ENCODE results near the gene RGS17. TPM values are rescaled to one million over a fixed set of nuclear protein-coding genes. Genes with fewer than 3 reads are reported as not detected.
"Not testable (repeated sequence)": the region's sequence is repeated elsewhere in the genome, so short reads cannot be mapped to it uniquely, and the experiment has no call there.

Gene RGS17, protein sequence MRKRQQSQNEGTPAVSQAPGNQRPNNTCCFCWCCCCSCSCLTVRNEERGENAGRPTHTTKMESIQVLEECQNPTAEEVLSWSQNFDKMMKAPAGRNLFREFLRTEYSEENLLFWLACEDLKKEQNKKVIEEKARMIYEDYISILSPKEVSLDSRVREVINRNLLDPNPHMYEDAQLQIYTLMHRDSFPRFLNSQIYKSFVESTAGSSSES
- total RNA-seq = under 1 TPM; 0.28 to 0.62 TPM
- long read RNA-seq, donor 1 = 0 reads
- long read RNA-seq, donor 2 = 0 reads

DNA sequence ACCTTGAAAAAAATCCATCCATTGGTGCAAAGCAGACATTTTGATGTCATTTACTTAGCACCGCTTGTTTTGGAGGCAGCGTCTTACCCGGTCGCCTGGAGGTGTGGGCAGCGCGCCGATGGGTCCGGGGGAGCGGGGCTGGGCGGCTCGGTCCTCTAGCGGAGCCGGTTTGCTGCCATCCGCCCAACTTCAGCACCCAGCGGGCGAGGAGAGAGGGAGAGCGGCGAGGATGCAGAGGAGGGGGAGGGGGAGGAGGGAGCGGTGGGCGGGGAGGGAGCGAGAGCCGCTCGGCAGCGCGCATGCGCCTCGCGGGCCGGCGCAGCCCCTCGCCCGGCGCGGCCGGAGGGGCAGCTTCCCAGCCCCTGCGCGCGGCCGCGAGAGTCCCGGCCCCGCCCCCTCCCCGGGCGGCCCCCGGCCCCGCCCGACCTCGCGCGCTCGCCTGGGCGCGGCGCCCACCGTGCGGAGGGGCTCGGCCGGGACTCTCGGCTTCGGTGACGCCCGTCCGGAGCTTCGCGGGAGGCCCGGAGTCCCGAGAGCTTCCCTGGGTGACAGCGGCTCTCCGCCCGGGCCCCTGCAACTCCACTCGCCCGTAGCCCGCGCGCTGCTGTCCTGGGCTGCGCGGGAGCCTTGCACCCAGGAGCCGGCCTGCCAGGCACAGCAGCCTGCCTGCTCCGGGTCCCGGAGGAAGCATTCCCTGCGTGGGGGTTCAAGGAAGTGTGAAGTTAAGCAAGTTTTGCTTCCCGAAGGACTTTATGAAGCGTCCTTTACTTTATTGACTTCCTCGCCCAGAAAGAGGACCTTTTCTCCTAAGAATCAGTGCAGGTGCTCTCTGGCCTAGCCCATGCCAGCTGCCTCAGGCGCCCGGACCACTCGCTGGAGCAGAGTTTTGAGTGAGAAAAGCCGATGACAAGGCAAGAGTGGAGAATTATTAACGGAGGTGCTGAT is at the start of gene RGS17:
RGS17 (minus strand) TSS at position 246 of the 945 bp plus-strand sequence. CDS start 87,264 bp downstream, outside the sequence.
- intact Hi-C loops (cut with DNase I) = no loop called here
- no peak for DNase-seq (ENCODE audit: low spot score)

DNA sequence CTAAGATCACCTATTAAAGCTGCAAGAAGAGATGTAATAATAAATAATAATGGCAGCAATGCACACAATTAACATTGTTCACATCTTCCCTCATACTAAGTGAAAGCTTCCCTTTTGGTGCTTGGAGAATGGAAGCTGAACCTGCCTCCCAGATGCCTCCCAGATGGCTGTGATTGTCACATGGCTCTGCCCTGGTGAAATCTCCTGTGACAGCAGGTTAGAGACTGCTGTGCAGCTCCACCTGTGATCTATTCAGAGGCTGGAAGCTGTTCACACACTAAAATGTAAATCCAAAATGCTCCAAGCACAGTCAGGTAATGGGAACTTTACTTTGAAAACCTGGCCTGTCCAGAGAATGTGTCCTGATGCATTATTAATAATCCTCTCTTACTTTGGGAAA is 41.7 kb upstream of the RGS17 start:
- DNase-seq (ENCODE audit: low spot score) = no peak
- intact Hi-C loops (cut with DNase I) = no loop called here

DNA sequence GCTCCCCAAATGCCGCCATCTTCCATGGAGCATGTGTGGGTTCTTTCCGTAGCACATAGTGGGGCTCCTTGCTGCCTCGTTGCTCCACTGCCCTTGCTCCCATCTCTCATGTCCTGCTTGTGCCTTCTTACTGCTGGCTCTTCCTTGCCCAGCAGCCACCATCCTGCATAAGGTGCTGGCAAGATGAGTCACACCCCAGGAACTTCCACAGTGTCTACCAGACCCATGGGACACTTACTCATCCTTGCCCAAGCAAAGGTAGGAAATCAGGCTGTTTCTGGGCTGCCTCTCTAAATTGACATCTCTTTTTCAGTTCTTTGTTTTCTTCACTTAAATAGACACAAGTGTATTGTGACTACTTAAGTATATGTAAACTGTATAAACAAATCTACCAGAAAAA is 39.4 kb upstream of the RGS17 start:
- intact Hi-C loops (cut with DNase I) = no loop called here

DNA sequence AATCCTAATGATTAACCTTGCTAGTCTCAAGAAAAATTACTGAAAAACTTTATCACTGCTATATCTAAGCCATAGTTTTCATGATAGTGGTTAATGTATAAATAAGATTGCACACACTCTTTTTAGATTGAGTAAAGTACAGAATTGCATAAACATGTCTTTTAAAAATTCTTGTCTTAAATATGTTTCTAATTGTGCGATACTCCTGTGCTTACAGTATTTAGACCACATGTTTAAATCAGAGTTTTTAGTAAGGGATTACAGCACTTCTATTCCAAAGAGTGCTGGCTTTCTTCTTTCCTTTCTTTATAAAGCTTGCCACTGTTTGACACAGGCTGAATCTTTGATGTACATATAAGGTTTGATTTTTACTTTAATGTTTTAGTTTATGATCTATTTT is 36.8 kb upstream of the RGS17 start:
- DNase-seq (ENCODE audit: low spot score) = no peak
- intact Hi-C loops (cut with DNase I) = no loop called here

More for the DNA sequence above, 39.4 kb upstream of the RGS17 start:
- no peak for DNase-seq (ENCODE audit: low spot score)

DNA sequence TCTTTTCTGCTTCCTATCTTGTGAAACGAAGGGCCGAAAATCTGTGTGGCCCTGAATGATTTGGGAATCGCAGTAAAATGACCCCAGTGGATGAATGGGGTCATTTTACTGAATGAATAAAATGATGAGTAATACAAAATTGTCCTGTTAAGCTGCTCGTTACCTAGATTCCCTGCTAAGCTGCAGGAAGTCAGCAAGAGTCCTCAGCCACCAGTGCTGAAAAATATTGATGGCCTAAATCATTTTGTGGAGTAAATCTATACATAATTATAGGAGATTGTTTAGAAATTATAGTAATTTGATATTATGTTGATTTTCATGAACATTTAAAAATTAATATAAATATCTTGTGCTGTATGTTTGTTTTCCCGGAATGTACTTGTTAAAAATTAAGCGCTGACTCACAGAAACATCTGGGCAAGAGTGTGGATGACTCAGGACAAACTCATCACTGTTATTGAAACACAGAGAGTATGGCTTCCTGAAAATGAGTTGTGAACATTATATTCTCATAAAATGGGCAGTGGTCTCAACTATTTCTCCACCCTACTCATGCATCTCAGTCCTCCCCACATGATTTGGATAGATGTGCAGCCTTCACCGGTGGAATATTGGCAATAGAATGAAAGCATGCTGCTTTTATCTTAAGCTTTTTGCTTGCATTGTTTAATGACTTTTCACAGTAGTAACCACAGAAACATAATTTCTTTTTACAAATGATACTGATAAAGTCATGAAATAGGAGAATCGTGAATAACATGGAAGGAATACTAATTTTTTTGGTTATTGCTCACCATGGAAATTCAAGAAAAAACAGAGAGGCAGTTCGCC is 36.2 kb upstream of the RGS17 start:
- intact Hi-C loops (cut with DNase I) = no loop called here
- no peak for DNase-seq (ENCODE audit: low spot score)

GRCh38 chr6:153162646-153163045 is 31.6 kb upstream of the RGS17 start:
- intact Hi-C loops (cut with DNase I) = no loop called here

GRCh38 chr6:153162172-153162571 is 31.1 kb upstream of the RGS17 start:
- no peak for DNase-seq (ENCODE audit: low spot score)
- intact Hi-C loops (cut with DNase I) = no loop called here

More at GRCh38 chr6:153162646-153163045, 31.6 kb upstream of the RGS17 start:
- no peak for DNase-seq (ENCODE audit: low spot score)

DNA sequence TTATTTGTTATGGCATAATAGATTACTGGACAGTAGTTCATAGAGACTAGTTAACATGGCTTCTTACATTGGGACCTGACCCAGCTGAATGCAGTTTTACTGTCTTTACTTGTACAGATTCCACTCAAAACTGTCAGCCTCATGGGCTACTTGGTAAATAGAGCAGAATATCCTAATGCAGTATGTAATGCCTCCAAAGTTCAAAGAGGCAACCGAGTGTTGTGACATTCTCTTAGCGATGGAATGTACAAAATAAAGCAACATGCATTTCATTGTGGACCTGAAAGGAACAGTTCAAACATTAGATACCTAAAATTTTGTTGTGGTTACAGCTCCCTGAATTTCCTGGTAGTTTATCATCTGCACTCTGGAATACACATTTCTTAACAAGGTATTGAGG is 29.1 kb upstream of the RGS17 start:
- intact Hi-C loops (cut with DNase I) = no loop called here
- no peak for DNase-seq (ENCODE audit: low spot score)

- DNase-seq (ENCODE audit: low spot score) = no peak
- intact Hi-C loops (cut with DNase I) = no loop called here
These were observed 19.8 kb upstream of the RGS17 start for GRCh38 chr6:153150752-153151440.

DNA sequence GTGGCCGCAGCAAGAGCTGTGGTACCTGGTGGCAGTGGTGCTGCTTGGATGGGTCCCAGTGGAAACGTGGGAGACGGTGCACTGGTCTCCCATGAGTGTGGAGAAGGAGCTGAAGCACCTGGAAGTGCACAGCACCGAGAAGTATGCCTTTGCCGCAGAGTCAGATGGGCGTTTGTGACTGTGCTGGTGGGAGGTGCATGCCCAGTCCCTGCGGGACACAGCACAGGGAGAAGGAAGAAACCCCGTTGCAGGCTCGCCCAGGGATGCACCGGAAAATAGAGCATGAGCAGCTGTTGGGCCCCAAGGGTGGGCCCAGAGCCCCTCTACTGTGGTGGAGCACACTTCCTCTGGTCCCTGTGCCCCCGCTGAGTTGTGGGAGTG is 19.3 kb upstream of the RGS17 start:
- intact Hi-C loops (cut with DNase I) = no loop called here
- DNase-seq (ENCODE audit: low spot score) = no peak

DNA sequence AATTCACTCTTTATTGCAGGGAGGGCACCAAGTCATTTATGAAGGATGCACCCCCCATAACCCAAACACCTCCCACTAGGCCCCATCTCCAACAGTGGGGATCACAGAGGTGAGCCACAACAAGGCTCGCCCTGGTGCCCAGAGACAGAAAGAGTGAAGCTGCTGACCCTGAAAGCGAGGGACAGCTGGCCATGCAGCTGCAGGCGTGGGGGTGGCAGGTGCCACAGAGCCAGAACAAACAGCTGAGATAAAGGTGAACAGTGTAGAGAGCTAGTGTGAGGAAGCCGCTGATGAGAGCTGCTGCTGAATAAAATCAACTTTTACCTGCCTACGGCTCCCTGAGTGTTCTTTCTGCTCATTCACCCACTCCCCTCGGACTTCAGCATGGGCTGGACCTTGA is 18.8 kb upstream of the RGS17 start:
- intact Hi-C loops (cut with DNase I) = no loop called here

DNA sequence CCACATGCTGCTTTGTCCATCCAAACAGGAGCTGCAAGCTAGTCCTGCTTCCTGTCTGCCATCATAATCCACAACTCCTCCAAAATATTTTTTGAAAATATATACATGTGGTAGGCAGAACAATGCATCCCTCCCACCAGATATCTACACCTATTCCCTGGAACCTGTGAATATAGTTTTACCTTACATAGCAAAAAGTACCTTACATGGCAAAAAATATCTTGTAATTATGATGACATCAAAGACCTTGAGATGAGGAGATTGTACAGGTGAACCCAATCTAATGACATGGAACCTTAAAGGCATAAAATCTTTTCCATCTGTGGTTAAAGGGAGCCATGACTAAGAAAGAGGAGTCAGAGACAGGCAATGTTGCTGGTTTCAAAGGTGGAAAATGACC is 15.3 kb upstream of the RGS17 start:
- DNase-seq (ENCODE audit: low spot score) = no peak
- intact Hi-C loops (cut with DNase I) = no loop called here

More for the DNA sequence above, 18.8 kb upstream of the RGS17 start:
- DNase-seq (ENCODE audit: low spot score) = no peak

- intact Hi-C loops (cut with DNase I) = no loop called here
- DNase-seq (ENCODE audit: low spot score) = no peak
These were observed 14.5 kb upstream of the RGS17 start for GRCh38 chr6:153145591-153145990.

DNA sequence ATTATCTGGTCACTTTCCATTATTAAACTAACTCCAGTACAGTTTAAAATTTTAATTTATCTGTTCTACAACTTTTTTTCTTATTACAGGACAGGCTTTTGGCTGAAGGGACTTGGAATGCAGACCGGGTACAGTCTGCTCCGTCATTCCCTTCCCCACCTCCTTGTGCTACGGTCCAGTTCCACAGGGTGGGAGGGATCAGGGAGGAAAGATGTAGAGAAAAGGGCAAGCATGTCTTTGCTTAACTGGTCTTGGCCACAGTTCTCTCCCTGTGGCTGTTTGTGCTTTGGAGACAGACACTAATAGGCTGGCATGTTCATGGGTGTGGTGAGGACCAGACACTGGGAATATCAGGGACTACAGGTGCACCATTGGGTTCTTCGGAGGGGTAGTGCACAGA is 12.1 kb upstream of the RGS17 start:
- intact Hi-C loops (cut with DNase I) = no loop called here
- no peak for DNase-seq (ENCODE audit: low spot score)

DNA sequence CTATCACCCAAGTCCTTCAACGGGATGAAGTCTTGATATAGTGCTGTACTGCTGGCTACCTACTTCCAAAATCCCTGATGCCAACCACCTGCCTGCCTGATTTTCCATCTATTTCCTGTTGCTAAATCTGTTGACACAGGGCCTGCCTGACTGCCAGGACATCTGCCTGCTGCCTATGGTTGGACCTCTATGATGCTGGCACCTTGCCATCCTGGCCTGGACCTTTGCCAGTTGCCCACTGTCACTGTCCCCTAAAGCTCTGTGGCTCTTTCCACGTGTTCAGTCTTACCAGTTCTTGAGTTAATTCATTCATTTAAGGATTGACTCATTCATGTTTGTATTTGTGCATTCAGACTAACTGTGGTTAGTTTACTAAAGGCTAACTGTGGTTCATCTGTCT is 9.2 kb upstream of the RGS17 start:
- intact Hi-C loops (cut with DNase I) = no loop called here

DNA sequence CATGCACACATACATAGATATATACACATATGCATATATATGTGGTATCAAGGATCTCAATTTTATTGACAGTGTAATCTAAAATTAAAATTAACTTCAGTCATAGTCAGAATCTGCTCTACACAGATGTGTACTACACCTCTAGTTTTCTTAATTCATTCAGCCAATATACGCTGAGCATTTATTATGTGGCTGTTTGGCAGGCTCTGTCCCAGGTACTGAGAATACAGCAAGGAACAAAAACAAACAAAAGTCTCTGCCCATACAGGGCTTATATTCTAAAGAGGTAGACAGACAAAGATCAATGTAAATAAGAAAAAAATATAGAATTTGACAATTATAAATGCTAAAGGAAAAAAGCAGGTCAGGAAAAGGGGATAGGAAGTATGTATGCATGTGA is 7.8 kb upstream of the RGS17 start:
- no peak for DNase-seq (ENCODE audit: low spot score)
- intact Hi-C loops (cut with DNase I) = loop anchor here in 1 of 2 donors (5.0 kb wide), 1 partner anchor 678 kb away; no protein-coding TSS in a partner anchor

More for the DNA sequence above, 9.2 kb upstream of the RGS17 start:
- peak; percentile 51 for DNase-seq (ENCODE audit: low spot score)

DNA sequence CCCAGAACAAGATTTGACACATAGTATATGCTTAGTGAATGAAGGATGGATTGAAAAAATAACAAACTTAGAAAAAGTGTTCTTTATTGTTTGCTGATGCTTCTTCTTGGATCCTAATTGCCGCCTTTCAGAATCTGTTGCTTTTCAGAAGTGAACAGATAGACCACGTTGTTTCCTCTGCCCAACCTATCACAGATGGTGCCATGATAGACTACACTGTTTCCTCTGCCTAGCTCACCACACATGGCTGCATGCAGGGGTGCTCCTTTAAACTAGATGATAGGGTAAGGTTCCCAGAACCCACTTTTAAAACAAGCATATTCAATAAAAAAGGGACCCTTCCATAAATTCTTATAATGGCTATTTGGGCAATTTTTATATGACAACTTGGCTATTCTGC is 4.6 kb upstream of the RGS17 start:
- intact Hi-C loops (cut with DNase I) = loop anchor here in 1 of 2 donors (5.0 kb wide), 1 partner anchor 682 kb away; no protein-coding TSS in a partner anchor
- no peak for DNase-seq (ENCODE audit: low spot score)

DNA sequence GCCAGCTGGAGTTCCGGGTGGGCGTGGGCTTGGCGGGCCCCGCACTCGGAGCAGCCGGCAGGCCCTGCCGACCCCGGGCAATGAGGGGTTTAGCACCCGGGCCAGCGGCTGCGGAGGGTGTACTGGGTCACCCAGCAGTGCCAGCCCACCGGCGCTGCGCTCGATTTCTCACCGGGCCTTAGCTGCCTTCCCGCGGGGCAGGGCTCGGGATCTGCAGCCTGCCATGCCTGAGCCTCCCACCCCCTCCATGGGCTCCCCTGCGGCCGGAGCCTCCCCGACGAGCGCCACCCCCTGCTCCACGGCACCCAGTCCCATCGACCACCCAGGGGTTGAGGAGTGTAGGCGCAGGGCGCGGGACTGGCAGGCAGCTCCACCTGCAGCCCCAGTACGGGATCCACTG is 2.6 kb upstream of the RGS17 start:
- intact Hi-C loops (cut with DNase I) = not testable (repeated sequence)

GRCh38 chr6:153130515-153131036 is 506 bp downstream of the RGS17 start:
- peak; percentile 72 for DNase-seq (ENCODE audit: low spot score)
- intact Hi-C loops (cut with DNase I) = no loop called here

More for the DNA sequence above, 2.6 kb upstream of the RGS17 start:
- not testable (repeated sequence) for DNase-seq (ENCODE audit: low spot score)

Data from posterior vena cava (tissue), 2 donors.